NCI-H524 treated with DMSO at 0.1 percent for 48 hours (cell line): Measurements from ENCODE around the gene ALPL.
"Not testable (repeated sequence)": the region's sequence is repeated elsewhere in the genome, so short reads cannot be mapped to it uniquely, and the experiment has no call there.

Source experiments
- DNase-seq: peaks from one replicate; lab custom pipeline; 2025; lab: John Stamatoyannopoulos, UW

The ALPL gene

GRCh38 chr1:21509351-21510112 lies at the start of gene ALPL:
ALPL (plus strand) TSS chr1:21509423; CDS start chr1:21554082, 44,659 bp downstream.
- DNase-seq = no peak

DNA sequence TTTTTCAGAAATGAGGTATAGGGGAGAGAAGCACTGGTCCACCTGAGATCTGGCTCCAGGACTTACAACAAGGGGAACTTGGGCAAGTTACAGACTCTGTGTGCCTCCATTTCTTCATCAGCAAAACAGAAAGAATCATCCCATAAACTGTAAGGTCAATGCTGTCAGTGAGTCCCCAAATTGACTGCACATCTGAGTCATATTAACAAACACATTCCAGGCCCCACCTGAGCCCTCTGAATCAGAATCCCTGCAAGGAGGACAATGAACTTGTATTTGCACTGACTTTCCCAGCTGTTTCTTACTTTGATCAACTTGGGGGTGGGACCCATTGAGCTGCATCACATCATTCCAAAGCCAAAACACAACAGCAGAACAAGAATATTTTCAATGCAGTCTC lies 44.1 kb upstream of the ALPL start:
- DNase-seq = not testable (repeated sequence)

- not testable (repeated sequence) for DNase-seq
Measured at GRCh38 chr1:21467946-21468345, 41.3 kb upstream of the ALPL start.

GRCh38 chr1:21468599-21468998 lies 40.6 kb upstream of the ALPL start:
- no peak for DNase-seq

DNA sequence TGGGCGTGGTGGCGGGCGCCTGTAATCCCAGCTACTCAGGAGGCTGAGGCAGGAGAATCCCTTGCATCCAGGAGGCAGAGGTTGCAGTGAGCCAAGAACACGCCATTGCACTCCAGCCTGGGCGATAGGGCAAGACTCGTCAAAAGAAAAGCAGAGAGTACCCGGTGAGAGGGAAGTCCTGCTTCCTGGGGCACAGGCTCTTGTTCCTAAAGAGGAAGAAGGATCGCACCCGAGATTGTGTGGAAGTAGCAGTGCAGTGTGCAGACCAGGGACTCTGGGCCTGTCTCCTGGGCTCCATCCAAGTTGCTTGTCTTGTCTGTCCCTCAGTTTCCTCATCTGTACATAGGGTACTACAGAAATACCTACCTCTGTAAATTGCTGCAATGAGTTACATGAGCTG lies 39.6 kb upstream of the ALPL start:
- no peak for DNase-seq

GRCh38 chr1:21472861-21473260 lies 36.4 kb upstream of the ALPL start:
- DNase-seq = no peak

DNA sequence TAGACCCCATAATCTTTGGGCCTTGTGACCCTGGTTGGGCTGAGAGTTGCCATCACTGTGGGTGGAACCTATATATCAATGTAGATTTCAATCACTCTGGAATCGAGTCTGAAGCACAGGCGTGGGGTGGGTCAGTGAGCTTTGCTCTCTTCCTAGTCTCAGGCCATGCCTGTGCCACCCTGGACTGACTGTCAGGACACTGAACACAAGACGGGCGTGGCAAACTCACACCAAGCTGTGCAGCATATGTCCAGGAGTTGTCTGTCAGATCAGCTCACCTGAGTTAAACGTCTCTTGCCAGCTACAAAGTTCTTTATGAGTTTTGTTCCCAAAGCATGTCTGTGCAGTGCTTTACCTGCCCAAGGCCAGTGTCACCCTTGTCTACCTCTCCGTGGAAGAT lies 30.9 kb upstream of the ALPL start:
- DNase-seq = no peak

DNA sequence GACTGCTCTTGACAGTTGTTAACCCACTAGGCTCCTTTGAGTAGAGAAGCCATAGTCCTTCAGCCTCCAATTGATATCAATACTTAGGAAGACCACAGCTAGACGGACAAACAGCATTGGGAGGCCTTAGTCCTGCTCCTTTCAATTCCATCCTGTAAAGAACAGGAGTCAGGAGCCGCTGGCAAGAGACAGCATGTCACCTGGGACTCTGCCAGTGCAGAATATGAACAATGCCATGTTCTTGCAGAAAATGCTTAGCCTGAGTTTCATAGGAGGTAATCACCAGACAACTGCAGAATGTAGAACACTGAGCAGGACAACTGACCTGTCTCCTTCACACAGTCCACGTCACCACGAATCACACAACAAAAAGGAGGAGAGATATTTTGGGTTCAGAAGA lies 25.3 kb upstream of the ALPL start:
- DNase-seq = not testable (repeated sequence)

- no peak for DNase-seq
Measured at GRCh38 chr1:21489146-21489545, 20.1 kb upstream of the ALPL start.

DNA sequence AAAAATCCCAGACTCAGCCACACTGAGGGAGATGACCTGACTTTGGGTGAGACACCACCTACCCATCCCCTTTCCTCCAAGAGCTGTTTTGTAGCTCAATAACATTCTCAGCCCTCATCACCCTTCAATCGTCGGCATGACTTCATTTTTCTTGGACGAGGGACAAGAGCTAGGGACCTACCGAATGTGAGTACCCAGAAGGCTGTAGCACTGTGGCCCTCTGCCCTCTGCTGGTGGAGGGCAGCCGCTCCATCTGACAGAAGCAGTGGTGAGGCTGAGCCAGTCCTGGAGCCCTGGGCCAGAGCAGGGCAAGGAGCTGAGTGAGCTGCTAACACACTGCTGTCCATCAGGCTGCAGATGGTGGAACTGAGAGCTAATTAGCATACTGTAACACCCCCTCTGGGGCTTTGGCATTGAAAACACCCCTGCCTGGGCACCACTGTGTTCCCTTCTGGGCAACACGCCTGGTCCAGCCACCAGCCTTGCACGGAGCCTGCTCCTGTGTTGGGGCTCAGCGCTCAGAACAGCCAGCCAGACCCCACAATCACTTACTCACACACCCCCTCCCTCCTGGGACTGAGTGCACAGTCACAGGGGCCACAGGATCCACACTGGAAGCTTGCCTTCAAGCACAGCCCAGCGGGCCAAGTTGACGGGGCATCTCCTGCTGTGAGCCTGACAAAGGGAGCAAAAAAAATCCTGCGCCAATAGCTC lies 18.3 kb upstream of the ALPL start:
- DNase-seq = no peak

GRCh38 chr1:21491488-21492355 lies 17.5 kb upstream of the ALPL start:
- DNase-seq = peak; percentile 40

- DNase-seq = no peak
Measured at GRCh38 chr1:21492356-21492625, 16.9 kb upstream of the ALPL start.

DNA sequence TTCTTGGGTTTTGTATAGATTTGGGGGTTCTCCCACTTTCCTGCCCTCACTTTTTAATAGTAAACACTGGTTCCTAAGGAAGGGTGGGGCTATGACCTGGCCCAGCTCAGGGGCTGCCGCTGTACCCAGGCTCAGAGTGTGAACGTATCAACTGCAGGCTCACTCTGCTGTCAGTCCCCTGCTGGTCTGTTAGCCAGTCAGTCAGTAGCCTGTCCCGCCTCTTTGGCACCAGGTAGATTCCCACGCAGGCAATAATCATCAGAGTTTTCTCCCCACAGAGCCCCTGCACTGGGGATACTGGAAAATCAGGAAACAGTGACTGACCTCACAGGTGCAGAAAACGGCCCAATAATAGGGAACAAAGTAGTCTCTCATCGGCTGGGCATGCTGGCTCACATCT lies 15.0 kb upstream of the ALPL start:
- DNase-seq = no peak

- DNase-seq = no peak
Measured at GRCh38 chr1:21495225-21495820, 13.9 kb upstream of the ALPL start.

- no peak for DNase-seq
Measured at GRCh38 chr1:21496063-21496462, 13.2 kb upstream of the ALPL start.

GRCh38 chr1:21496886-21497285 lies 12.3 kb upstream of the ALPL start:
- DNase-seq = no peak

DNA sequence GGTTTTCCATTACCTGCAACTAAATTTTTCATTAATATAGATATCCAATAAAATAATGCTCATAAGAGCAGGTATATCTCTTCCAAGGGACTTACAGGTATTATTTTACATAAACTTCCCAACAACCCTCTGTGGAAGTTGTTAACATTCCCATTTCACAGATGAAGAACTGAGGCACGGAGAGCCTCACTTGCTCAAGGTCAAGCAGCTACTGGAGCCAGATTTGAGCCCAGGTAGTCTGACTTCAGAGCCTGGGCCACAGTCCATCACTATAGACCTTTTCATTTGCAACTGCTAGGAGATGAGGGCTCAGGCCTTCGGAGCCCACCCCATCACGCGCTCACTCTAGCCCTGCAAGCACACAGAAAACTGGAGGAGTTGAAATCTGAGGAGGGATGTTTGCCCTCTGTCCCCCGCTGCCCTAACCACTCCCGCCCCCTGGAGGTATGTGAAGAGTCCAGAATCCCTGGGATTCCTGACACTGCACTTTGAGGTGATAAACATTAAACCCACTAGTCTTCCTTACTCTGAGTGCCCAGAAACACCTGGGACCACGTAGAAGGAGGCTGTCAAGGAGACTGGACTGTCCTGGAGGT lies 11.7 kb upstream of the ALPL start:
- no peak for DNase-seq

DNA sequence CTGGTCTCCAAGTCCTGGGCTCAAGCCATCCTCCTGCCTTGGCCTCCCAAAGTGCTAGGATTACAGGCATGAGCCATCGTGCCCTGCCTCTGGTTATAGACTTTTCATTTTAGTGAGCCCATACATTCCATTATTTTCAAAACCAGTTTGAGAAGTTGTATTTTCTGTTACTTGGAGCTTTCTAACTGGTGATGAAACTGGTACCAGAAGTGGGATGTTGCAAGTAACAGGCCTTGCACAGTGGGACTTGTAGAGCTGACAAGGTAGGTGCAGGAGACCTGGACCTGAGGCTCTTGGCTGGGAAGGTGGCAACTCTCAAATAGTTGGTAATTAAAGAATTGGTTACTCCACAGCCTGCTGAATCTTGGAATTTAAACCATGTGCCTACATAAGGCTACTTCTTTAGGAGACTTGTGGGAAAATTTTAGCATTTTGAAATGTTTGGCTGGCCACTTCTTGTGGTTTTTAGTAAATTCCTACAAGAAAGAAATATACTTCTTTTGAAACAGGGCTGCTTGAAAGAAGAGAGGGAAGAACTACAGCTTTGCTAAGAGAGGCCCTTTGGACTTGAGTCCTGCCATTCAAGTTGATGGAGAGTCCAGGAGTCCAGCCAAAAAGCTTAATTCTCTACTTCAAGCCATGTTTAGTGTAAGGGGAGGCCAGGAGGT lies 9.8 kb upstream of the ALPL start:
- no peak for DNase-seq

DNA sequence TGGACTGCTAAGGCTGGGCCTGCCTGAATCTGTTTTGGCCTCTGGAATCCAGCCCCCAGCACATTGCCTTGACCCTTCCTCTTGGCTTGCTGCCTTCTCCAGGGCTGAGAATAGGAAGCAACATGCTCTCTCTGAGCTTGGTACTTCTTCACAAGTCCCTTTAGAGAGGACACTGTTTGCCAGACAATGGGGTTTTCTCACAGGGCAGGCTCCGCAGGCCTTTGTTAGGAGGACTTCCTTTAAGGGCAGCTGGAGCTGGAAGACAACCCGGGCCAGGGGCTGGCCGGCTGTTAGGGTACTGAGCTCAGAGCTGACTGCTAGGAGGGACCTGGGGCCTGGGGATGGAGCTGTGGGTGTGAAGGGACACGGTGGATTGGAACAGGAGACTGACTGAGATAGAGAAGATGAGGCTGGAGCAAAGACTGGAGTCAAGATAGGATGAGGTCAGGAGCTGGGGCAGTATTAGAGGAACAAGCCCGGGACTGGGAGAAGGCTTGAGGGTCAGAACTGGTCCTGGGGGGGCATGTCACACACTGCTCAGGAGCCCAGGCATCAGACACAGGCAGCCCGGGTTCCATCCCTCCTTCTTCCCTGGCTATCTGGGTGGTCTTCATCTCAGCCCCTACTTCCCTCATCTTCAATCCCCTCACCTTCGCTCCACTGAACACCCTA lies 5.4 kb upstream of the ALPL start:
- no peak for DNase-seq

- no peak for DNase-seq
Measured at GRCh38 chr1:21506804-21507203, 2.4 kb upstream of the ALPL start.
